SK-N-SH treated with all-trans-retinoic acid at 6 μM for 48 hours (cell line): ENCODE results near the gene VAV1.

Experiments used
- RARB ChIP-seq: fragments of 250-450 bp; sonication (Bioruptor Pico); IDR thresholded peaks from 2 replicates; pipeline ENCODE4 v1.8.0; 2021; ENCODE audit warnings: mild to moderate bottlenecking, moderate library complexity
- TOX ChIP-seq: fragments of 250-450 bp; sonication (Bioruptor Pico); IDR thresholded peaks from 2 replicates; pipeline ENCODE4 v1.8.0; 2021; ENCODE audit warnings: mild to moderate bottlenecking, moderate library complexity, borderline replicate concordance
- ZFP3 ChIP-seq: fragments of 250-450 bp; sonication (Bioruptor Pico); IDR thresholded peaks from 2 replicates; pipeline ENCODE4 v1.5.0; 2020; ENCODE audit warnings: mild to moderate bottlenecking, moderate library complexity
- ZNF565 ChIP-seq: fragments of 450-650 bp; formaldehyde crosslinking; conservative IDR thresholded peaks from 2 replicates; pipeline ENCODE4 v1.5.0; 2020; ENCODE audit warnings: low read depth, mild to moderate bottlenecking, moderate library complexity
- TF ChIP-seq, protein P1 (sequence below): fragments of 250-450 bp; sonication (Bioruptor Pico); IDR thresholded peaks from 2 replicates; pipeline ENCODE4 v1.5.1; 2020; ENCODE audit warnings: low read depth, mild to moderate bottlenecking, moderate library complexity

- TF ChIP-seq RARB (no peak), ZFP3 (no peak), ZNF565 (CRISPR knock-in tag) (no peak), TOX (CRISPR knock-in tag) (no peak)
- TF ChIP-seq, protein P1, sequence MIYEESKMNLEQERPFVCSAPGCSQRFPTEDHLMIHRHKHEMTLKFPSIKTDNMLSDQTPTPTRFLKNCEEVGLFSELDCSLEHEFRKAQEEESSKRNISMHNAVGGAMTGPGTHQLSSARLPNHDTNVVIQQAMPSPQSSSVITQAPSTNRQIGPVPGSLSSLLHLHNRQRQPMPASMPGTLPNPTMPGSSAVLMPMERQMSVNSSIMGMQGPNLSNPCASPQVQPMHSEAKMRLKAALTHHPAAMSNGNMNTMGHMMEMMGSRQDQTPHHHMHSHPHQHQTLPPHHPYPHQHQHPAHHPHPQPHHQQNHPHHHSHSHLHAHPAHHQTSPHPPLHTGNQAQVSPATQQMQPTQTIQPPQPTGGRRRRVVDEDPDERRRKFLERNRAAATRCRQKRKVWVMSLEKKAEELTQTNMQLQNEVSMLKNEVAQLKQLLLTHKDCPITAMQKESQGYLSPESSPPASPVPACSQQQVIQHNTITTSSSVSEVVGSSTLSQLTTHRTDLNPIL (CRISPR knock-in tag) = no peak
Observed at GRCh38 chr19:6752256-6753177, 20.0 kb upstream of the VAV1 start.
